H1 (cell line): ENCODE data around the gene MRPL45. TPM values are rescaled to one million over a fixed set of nuclear protein-coding genes. Genes with fewer than 3 reads are reported as not detected.

ENCODE experiments used
- CTCF ChIA-PET: fragments of 300-600 bp; sonication (Branson Sonifier 250); formaldehyde crosslinking; loops from one replicate; lab custom pipeline; 2021; ENCODE audit not compliant: partially characterized antibody; lab: Charles Lee
- POLR2A ChIA-PET: fragments of 300-600 bp; sonication (Branson Sonifier 250); formaldehyde crosslinking; loops from one replicate; lab custom pipeline; 2021; ENCODE audit warnings: inconsistent platforms; ENCODE audit not compliant: partially characterized antibody; lab: Charles Lee
- DNase-seq, 2 experiments: peaks; one replicate each; pipeline versions ENCODE4 v3.0.0 to v3.0.0-alpha.2; 2010 to 2022; ENCODE audit warnings: low spot score in 2 of 2, low read depth in 1 of 2, mixed read lengths in 1 of 2
- FAIRE-seq: peaks from 2 replicates; lab custom pipeline; 2011; peaks lifted over from hg19 to GRCh38; lab: Jason Lieb, UNC
- H2AFZ ChIP-seq: 2 replicates; pipeline ENCODE4 v1.8.1; 2012; ENCODE audit warnings: low read length, inconsistent platforms
- H2AK5ac ChIP-seq: 2 replicates; pipeline ENCODE4 v1.6.1; 2013; ENCODE audit warnings: low read depth, low read length
- H2BK120ac ChIP-seq: replicated peaks from 2 replicates; pipeline ENCODE3; 2013; ENCODE audit warnings: low read depth, low read length, inconsistent platforms
- H2BK12ac ChIP-seq: 2 replicates; pipeline ENCODE4 v1.6.1; 2013; ENCODE audit warnings: low read depth, low read length
- H2BK15ac ChIP-seq: 2 replicates; pipeline ENCODE4 v1.6.1; 2013; ENCODE audit warnings: low read length
- H2BK20ac ChIP-seq: 2 replicates; pipeline ENCODE4 v1.6.1; 2013; ENCODE audit warnings: low read length
- H2BK5ac ChIP-seq: 2 replicates; pipeline ENCODE4 v1.6.1; 2013; ENCODE audit warnings: low read depth, low read length
- H3K14ac ChIP-seq: 2 replicates; pipeline ENCODE4 v1.6.1; 2013; ENCODE audit warnings: inconsistent platforms; ENCODE audit not compliant: insufficient read length
- H3K18ac ChIP-seq: 2 replicates; pipeline ENCODE4 v1.6.1; 2013; ENCODE audit warnings: low read length; ENCODE audit errors: extremely low read depth
- H3K23ac ChIP-seq: 2 replicates; pipeline ENCODE4 v1.6.1; 2013; ENCODE audit warnings: inconsistent platforms; ENCODE audit not compliant: insufficient read length
- H3K23me2 ChIP-seq: 2 replicates; pipeline ENCODE4 v1.6.1; 2013; ENCODE audit warnings: low read depth, low read length
- H3K27ac ChIP-seq: 2 replicates; pipeline ENCODE4 v1.6.1; 2011; ENCODE audit warnings: low read depth, low read length, inconsistent platforms
- H3K27me3 ChIP-seq, 4 experiments: replicated peaks in 1 of 4; 1 replicate in 1 of 4; 2 replicates in 3 of 4; pipeline versions ENCODE4 v1.6.1 to v1.8.1; 2011 to 2013; ENCODE audit warnings: low read length in 3 of 4, mild to moderate bottlenecking in 3 of 4, inconsistent platforms in 2 of 4, mixed read lengths in 2 of 4, moderate library complexity in 1 of 4; ENCODE audit not compliant: control insufficient read depth in 3 of 4, insufficient read depth in 3 of 4; ENCODE audit errors: extremely low read depth in 1 of 4
- H3K36me3 ChIP-seq, 4 experiments: 2 replicates each; pipeline versions ENCODE4 v1.6.1 to v1.8.1; 2011 to 2013; ENCODE audit warnings: mild to moderate bottlenecking in 4 of 4, low read length in 3 of 4, moderate library complexity in 2 of 4, control low read depth in 1 of 4, inconsistent platforms in 1 of 4; ENCODE audit not compliant: insufficient read depth in 4 of 4, control insufficient read depth in 2 of 4
- H3K4ac ChIP-seq: replicated peaks from 2 replicates; pipeline ENCODE3; 2013; ENCODE audit warnings: low read length, low read depth, mixed read lengths, inconsistent platforms; ENCODE audit not compliant: insufficient read length
- H3K4me1 ChIP-seq, 4 experiments: replicated peaks in 1 of 4; 1 replicate in 1 of 4; 2 replicates in 3 of 4; pipeline versions ENCODE4 v1.6.1 to v1.8.1; 2011 to 2013; ENCODE audit warnings: low read length in 3 of 4, inconsistent platforms in 2 of 4, mixed read lengths in 1 of 4; ENCODE audit not compliant: insufficient read depth in 4 of 4, control insufficient read depth in 3 of 4
- H3K4me2 ChIP-seq, 2 experiments: 2 replicates each; pipeline versions ENCODE4 v1.6.1 to v1.8.1; 2011 to 2013; ENCODE audit warnings: low read depth in 2 of 2, low read length in 2 of 2, control low read depth in 1 of 2, inconsistent platforms in 1 of 2, mild to moderate bottlenecking in 1 of 2; ENCODE audit not compliant: insufficient read depth in 1 of 2
- H3K4me3 ChIP-seq, 4 experiments: fragments of 200-600, 300-600 bp in 1 of 4; sonication (generic), shearing (Covaris generic), sonication (Bioruptor Twin) in 1 of 4; 2 replicates each; pipeline versions ENCODE4 v1.5.1 to v1.8.1; 2011 to 2016; ENCODE audit warnings: low read length in 4 of 4, low read depth in 3 of 4, control low read depth in 2 of 4, inconsistent platforms in 2 of 4, mild to moderate bottlenecking in 2 of 4, mixed read lengths in 1 of 4, moderate library complexity in 1 of 4; ENCODE audit not compliant: insufficient read depth in 2 of 4; ENCODE audit errors: extremely low read depth in 1 of 4
- H3K56ac ChIP-seq: replicated peaks from 2 replicates; pipeline ENCODE3; 2013; ENCODE audit warnings: low read depth, mild to moderate bottlenecking, mixed read lengths, low read length, inconsistent platforms; ENCODE audit not compliant: insufficient read length
- H3K79me1 ChIP-seq: 2 replicates; pipeline ENCODE4 v1.6.1; 2013; ENCODE audit warnings: low read depth, low read length, control low read depth
- H3K79me2 ChIP-seq, 2 experiments: 2 replicates each; pipeline versions ENCODE4 v1.6.1 to v1.8.1; 2012 to 2013; ENCODE audit warnings: low read length in 2 of 2, mild to moderate bottlenecking in 2 of 2, inconsistent platforms in 1 of 2; ENCODE audit not compliant: insufficient read depth in 2 of 2, control insufficient read depth in 1 of 2
- H3K9ac ChIP-seq, 4 experiments: replicated peaks in 1 of 4; 1 replicate in 1 of 4; 2 replicates in 3 of 4; pipeline versions ENCODE4 v1.6.1 to v1.8.1; 2011 to 2013; ENCODE audit warnings: low read depth in 3 of 4, low read length in 3 of 4, control low read depth in 2 of 4, mild to moderate bottlenecking in 2 of 4, moderate library complexity in 2 of 4, inconsistent platforms in 1 of 4; ENCODE audit errors: extremely low read depth in 1 of 4
- H3K9me3 ChIP-seq, 2 experiments: 2 replicates each; pipeline versions ENCODE4 v1.6.1 to v1.8.1; 2012 to 2013; ENCODE audit warnings: mild to moderate bottlenecking in 2 of 2, moderate library complexity in 2 of 2, control low read depth in 1 of 2, inconsistent platforms in 1 of 2, low read depth in 1 of 2, low read length in 1 of 2, mixed read lengths in 1 of 2; ENCODE audit not compliant: insufficient read depth in 2 of 2
- H4K20me1 ChIP-seq, 2 experiments: replicated peaks in 1 of 2; 2 replicates each; pipeline versions ENCODE3 to v1.8.1; 2011 to 2013; ENCODE audit warnings: inconsistent platforms in 2 of 2, low read length in 2 of 2, mild to moderate bottlenecking in 1 of 2; ENCODE audit not compliant: insufficient read depth in 2 of 2, control insufficient read depth in 1 of 2
- H4K5ac ChIP-seq: 2 replicates; pipeline ENCODE4 v1.6.1; 2013; ENCODE audit warnings: low read length, low read depth, mixed read lengths, inconsistent platforms; ENCODE audit not compliant: insufficient read length
- H4K8ac ChIP-seq: 2 replicates; pipeline ENCODE4 v1.8.0; 2013; ENCODE audit warnings: mild to moderate bottlenecking, moderate library complexity, low read length, inconsistent platforms; ENCODE audit not compliant: insufficient read depth; ENCODE audit errors: extremely low read depth
- H4K91ac ChIP-seq: replicated peaks from 2 replicates; pipeline ENCODE3; 2013; ENCODE audit warnings: low read length, mixed read lengths, inconsistent platforms; ENCODE audit not compliant: insufficient read length
- CEBPB ChIP-seq: IDR thresholded peaks from 2 replicates; pipeline ENCODE4 v1.6.1; 2012; ENCODE audit warnings: low read depth, low read length
- CREB1 ChIP-seq: IDR thresholded peaks from 2 replicates; pipeline ENCODE4 v1.6.1; 2012; ENCODE audit warnings: inconsistent platforms
- EGR1 ChIP-seq: IDR thresholded peaks from 2 replicates; pipeline ENCODE4 v1.6.1; 2011; ENCODE audit warnings: low read depth, low read length, borderline replicate concordance
- GABPA ChIP-seq: IDR thresholded peaks from 2 replicates; pipeline ENCODE4 v1.6.1; 2011; ENCODE audit warnings: mild to moderate bottlenecking, low read length, moderate library complexity, borderline replicate concordance; ENCODE audit not compliant: insufficient read depth
- GTF2F1 ChIP-seq: IDR thresholded peaks from 2 replicates; pipeline ENCODE4 v1.6.1; 2012; ENCODE audit warnings: low read depth, low read length, improper control_type of control experiment, borderline replicate concordance
- POLR2AphosphoS5 ChIP-seq: IDR thresholded peaks from 2 replicates; pipeline ENCODE4 v1.6.1; 2011; ENCODE audit warnings: low read depth, low read length
- SIN3A ChIP-seq, 2 experiments: IDR thresholded peaks in 1 of 2; conservative IDR thresholded peaks in 1 of 2; 2 replicates each; pipeline ENCODE4 v1.6.1; 2011 to 2012; ENCODE audit warnings: low read length in 2 of 2, improper control_type of control experiment in 1 of 2, low read depth in 1 of 2, mild to moderate bottlenecking in 1 of 2
- SIX5 ChIP-seq: IDR thresholded peaks from 2 replicates; pipeline ENCODE4 v1.6.1; 2011; ENCODE audit warnings: mild to moderate bottlenecking, low read depth, low read length
- TBP ChIP-seq: IDR thresholded peaks from 2 replicates; pipeline ENCODE4 v1.6.1; 2011; ENCODE audit warnings: low read depth, low read length, improper control_type of control experiment
- WGBS, 2 experiments: shearing (Covaris generic) in 1 of 2; methylation state at CpG; one replicate each; pipeline versions ENCODE4 v1.1.6 to v1.1.7; 2013 to 2015; ENCODE audit warnings: low lambda C conversion rate in 2 of 2, mixed read lengths in 2 of 2, inconsistent platforms in 1 of 2, low coverage in 1 of 2, missing lambda C conversion rate in 1 of 2; ENCODE audit not compliant: insufficient replicate concordance in 2 of 2, insufficient coverage in 1 of 2, insufficient read length in 1 of 2; ENCODE audit errors: extremely low coverage in 1 of 2, missing lambda C conversion rate in 1 of 2; 5-methylcytosine and 5-hydroxymethylcytosine counted together
- polyA plus RNA-seq, 7 experiments: library from polyadenylated mRNA; depleted of rRNA in 3 of 7; stranded (reverse) in 5 of 7; unstranded in 2 of 7; fragments of >200 nt in 5 of 7; fragments of 200-250 nt in 2 of 7; gene quantifications; 1 replicate in 5 of 7; 2 replicates in 1 of 7; 4 replicates in 1 of 7; pipeline versions ENCODE4 v1.2.1 to v1.2.3, GENCODE V29; 2011 to 2013; ENCODE audit warnings: missing spikeins in 2 of 7, mixed read lengths in 2 of 7
- total RNA-seq: library from RNA; stranded (reverse); fragmentation: NEBNext Ultra II Directional; extraction: Animal tissue kit (Norgen Biotek cat#: 25700); gene quantifications from 2 replicates; pipeline ENCODE4 v1.2.1, GENCODE V29; 2021
- TF ChIP-seq, protein P1 (sequence below), 3 experiments: IDR thresholded peaks; 1 replicate in 2 of 3; 2 replicates in 1 of 3; pipeline versions ENCODE4 v1.5.1 to v1.6.1; 2011; ENCODE audit warnings: low read length in 3 of 3, mild to moderate bottlenecking in 3 of 3, inconsistent platforms in 2 of 3, low read depth in 1 of 3, moderate library complexity in 1 of 3; ENCODE audit not compliant: insufficient read depth in 1 of 3; ENCODE audit errors: control extremely low read depth in 1 of 3

The MRPL45 gene
- total and polyA plus RNA-seq, 2 of the 8 experiments (the other 6 are each of a cell fraction or from before 2014, with no cell fraction given) = 65.6 to 71.7 TPM

DNA sequence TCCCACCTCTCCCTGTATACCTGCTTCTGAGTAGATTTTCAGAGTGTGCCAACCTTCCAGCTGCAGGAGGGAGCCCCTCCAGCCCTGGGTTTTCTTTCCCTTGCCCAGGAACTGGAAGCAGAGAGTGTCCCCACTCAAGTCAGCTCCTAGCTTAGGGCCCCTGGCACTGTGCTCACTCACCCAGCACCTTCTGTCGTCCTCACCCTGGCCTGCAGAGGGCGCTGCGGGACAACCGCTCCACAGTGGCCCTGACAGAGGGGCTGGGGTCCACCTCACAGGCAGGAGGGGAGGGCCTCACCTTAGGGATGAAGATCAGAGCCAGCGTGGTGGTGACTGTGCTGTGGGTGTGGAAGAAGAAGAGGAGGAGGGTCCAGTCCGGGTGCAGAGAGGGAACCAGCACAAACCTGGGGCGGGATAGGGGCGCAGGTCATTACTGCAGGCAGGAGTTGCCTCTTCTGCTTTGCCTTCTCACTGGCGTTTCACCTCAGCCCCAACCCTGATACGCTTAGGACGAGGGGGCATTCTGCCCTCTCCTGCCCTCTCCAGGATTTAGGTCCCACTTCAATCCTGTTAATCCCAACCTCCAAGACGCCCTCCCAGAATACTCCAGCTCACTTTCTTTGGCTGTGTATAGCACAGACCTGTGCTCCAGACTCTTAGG is 36.8 kb downstream of the MRPL45 start:
- no peak overlapping the region for H3K56ac ChIP-seq
- ChIA-PET POLR2A (interaction anchor here (0.7 to 4.5 kb wide), 8 partner anchors 8 to 334 kb away, joined by 3 to 28 read pairs (median 6); no protein-coding TSS in a partner anchor), CTCF (interaction anchor here (0.6 to 12.0 kb wide), 28 partner anchors 11 to 1900 kb away, joined by 3 to 192 read pairs (median 4); partner anchors contain the start of genes GPR179 and SOCS7)
- H3K14ac ChIP-seq = no peak overlapping the region
- H2BK15ac ChIP-seq = no peak overlapping the region
- H3K9ac ChIP-seq = no peak overlapping the region
- no peak overlapping the region for H3K4me3 ChIP-seq
- H2BK12ac ChIP-seq = peak overlapping the region; percentile 80; the same call in 1 of the 2 replicates
- 33% methylated on average over 10 of the region's 12 CpGs; no CpG with 5 or more reads in 1 of the 2 experiments for WGBS, 2 experiments
- no peak overlapping the region for H2BK120ac ChIP-seq
- H4K91ac ChIP-seq = no peak overlapping the region
- no peak for FAIRE-seq
- H3K23me2 ChIP-seq = no peaks in the 10 kb centered on the region
- H4K5ac ChIP-seq = no peak overlapping the region
- H3K18ac ChIP-seq = no peak overlapping the region
- H3K4me1 ChIP-seq = peaks cover 0 to 5% (median 0%) of the 10 kb centered on the region in 4 experiments; a peak in 2 of 7 replicates
- H2BK20ac ChIP-seq = no peak overlapping the region
- H3K27me3 ChIP-seq = no peaks in the 10 kb centered on the region
- 0 out of 2 replicates have a peak overlapping the region, but pooled peaks have one; percentile 47 for H2AFZ ChIP-seq
- no peak overlapping the region for H4K8ac ChIP-seq
- no peaks in the 10 kb centered on the region for H3K79me2 ChIP-seq
- H2AK5ac ChIP-seq = no peak overlapping the region
- no peaks in the 10 kb centered on the region for H3K79me1 ChIP-seq
- H4K20me1 ChIP-seq = no peaks in the 10 kb centered on the region
- H3K9me3 ChIP-seq = no peaks in the 10 kb centered on the region
- H3K23ac ChIP-seq = no peak overlapping the region
- peak; percentile 54 to 100 for DNase-seq
- H3K27ac ChIP-seq = no peak overlapping the region
- H3K4me2 ChIP-seq = no peak overlapping the region
- H3K4ac ChIP-seq = no peak overlapping the region
- H2BK5ac ChIP-seq = 0 out of 2 replicates have a peak overlapping the region, but pooled peaks have one; percentile 71
- no peaks in the 10 kb centered on the region for H3K36me3 ChIP-seq
- no peak for TF ChIP-seq TBP
- TF ChIP-seq EGR1 = no peak
- TF ChIP-seq CREB1 = no peak
- TF ChIP-seq POLR2AphosphoS5 = no peak
- TF ChIP-seq GABPA = peak; percentile 42; the same call in 1 of the 2 replicates
- no peak for TF ChIP-seq CEBPB
- TF ChIP-seq, protein P1, sequence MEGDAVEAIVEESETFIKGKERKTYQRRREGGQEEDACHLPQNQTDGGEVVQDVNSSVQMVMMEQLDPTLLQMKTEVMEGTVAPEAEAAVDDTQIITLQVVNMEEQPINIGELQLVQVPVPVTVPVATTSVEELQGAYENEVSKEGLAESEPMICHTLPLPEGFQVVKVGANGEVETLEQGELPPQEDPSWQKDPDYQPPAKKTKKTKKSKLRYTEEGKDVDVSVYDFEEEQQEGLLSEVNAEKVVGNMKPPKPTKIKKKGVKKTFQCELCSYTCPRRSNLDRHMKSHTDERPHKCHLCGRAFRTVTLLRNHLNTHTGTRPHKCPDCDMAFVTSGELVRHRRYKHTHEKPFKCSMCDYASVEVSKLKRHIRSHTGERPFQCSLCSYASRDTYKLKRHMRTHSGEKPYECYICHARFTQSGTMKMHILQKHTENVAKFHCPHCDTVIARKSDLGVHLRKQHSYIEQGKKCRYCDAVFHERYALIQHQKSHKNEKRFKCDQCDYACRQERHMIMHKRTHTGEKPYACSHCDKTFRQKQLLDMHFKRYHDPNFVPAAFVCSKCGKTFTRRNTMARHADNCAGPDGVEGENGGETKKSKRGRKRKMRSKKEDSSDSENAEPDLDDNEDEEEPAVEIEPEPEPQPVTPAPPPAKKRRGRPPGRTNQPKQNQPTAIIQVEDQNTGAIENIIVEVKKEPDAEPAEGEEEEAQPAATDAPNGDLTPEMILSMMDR (IDR thresholded peaks at IDR 0.05; ENCODE audit: control extremely low read depth in 1 of 3, insufficient read depth in 1 of 3, low read depth in 1 of 3, low read length in 3 of 3) = peak; percentile 94 to 99 (median 98)
- TF ChIP-seq GTF2F1 = peak; percentile 13; the same call in 1 of the 2 replicates
- TF ChIP-seq SIN3A (conservative IDR thresholded peaks at IDR 0.05 in 1 of 2, IDR thresholded peaks at IDR 0.05 in 1 of 2; ENCODE audit: low read depth in 1 of 2, low read length in 2 of 2) = peak in 1 of 2 experiments; percentile 53; a peak in 1 of 4 replicates
- TF ChIP-seq SIX5 = no peak
